Midbrain (tissue), 1 donor: ENCODE measurements around the gene MAPKBP1.

Source experiments
- DNase-seq: peaks from one replicate; lab custom pipeline; 2025; lab: John Stamatoyannopoulos, UW

MAPKBP1 gene

DNA sequence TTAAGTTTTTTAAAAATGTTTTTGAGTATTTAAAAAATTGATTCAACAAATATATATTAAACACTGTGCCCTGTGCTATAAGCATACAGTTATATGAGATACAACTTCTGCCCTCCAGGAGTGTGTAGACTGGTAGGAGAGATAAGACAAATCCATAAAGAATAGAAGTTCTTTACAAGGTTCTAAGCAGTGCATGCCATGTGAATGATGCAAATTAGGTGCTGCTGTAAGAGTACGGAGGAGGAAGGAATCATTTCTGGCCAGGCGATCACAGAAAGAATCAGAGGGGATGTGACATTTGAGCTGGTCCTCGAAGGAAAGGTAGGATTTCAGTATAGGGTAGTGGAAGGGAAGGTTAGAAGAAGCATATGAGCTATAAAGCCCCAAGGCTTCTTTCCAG, 14.0 kb downstream of the MAPKBP1 start:
- DNase-seq: no peak

GRCh38 chr15:41789236-41789635, 15.0 kb downstream of the MAPKBP1 start:
- no peak for DNase-seq

GRCh38 chr15:41789662-41790061, 15.4 kb downstream of the MAPKBP1 start:
- DNase-seq: no peak

- DNase-seq: no peak
These were observed 15.9 kb downstream of the MAPKBP1 start for GRCh38 chr15:41790169-41790568.

DNA sequence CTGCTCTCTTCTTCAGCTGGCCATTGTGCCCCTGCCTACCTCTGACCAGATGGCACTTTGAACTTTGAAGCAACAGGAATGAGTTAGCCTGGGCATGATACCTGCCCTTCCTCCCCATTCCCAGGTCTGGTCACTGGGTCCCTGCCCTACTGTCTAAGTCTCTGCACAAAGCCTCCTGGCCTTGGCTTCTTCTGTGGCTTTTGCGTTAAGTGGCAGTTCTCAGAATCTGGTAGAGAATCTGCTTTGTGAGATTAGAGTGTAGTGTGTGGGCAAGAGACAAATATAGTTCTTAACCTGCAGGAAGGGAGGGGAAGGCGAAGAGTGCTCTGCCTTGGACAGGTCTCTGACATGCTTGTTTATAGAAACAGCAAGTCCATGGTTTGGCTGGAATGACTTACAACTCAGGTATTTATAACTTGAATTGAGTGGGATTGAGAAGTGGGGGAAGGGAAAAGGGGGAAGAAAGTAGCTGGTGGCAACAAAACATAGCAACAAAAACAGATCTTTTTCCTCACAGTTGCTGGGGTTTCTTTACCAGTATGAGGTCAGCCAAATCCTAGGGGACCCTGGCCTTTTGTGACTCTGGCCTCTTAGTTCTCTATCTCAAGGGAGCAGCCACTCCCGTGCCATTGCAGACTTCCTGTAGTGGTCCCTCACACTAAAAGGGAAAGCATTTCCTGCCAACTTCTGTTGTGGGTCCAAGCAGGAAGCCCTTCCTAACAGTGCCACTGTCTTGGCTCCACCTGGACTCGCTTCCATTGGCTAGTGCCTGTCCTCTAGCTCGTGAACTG, 16.7 kb downstream of the MAPKBP1 start:
- no peak for DNase-seq

DNA sequence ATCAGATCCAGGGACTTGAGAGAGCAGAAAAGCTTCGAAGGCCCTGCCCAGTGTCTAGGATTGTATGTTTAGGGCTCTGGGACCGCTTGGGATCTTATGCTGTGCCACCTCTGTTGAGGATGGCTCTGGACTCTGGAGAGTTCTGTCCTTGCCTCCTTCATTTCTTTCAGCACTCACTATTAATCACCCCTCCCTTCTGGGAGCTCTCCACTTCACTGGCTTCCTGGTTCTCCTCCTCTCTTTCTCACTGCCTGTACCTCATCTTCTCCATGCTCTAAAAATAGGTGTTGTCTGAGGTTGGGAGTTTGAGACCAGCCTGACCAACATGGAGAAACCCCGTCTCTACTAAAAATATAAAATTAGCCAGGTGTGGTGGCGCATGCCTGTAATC, 17.3 kb downstream of the MAPKBP1 start:
- no peak for DNase-seq

DNA sequence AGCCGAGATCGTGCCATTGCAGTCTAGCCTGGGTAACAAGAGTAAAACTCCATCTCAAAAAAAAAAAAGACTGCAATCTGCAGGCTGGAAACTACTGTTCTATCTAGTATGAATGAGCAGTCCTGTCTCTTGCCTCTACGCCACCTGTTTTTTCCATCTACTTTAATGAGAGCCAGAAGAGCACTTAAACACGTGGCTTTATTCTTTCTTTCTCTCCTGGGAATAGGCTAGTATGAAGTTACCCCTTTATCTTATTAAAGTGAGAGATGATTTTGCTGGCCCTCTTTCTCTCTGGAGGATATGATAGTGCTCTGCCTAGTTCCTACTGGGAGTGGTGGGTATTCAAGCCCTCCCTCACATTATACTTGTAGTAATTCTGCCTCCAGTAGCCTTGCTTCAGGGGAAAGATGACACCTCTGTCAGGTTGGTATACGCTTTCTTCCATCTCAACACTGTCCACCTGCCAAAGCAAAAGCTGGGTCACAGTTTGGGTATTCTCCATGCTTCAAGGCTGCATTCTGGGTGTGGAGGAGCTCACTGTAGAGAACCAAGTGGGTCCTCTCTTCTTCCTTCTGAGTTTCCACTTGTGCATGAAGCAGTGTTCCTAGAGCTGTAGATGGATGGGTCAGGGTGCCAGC, 17.8 kb downstream of the MAPKBP1 start:
- DNase-seq: no peak

DNA sequence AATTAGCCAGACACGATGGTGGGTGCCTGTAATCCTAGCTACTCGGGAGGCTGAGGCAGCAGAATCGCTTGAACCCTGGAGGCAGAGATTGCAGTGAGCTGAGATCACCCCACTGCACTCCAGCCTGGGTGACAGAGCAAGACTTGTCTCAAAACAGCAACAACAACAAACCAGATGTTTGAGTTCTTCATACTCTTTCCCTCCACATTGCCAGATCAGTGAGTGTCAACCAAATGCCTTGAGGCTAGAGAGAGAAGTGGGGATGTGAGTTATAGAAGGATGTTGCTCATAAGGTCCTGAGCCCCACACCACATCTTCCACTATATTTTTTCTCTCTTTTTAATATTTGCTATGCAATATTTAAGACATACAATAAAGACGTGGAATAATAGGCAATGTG, 19.8 kb downstream of the MAPKBP1 start:
- no peak for DNase-seq

DNA sequence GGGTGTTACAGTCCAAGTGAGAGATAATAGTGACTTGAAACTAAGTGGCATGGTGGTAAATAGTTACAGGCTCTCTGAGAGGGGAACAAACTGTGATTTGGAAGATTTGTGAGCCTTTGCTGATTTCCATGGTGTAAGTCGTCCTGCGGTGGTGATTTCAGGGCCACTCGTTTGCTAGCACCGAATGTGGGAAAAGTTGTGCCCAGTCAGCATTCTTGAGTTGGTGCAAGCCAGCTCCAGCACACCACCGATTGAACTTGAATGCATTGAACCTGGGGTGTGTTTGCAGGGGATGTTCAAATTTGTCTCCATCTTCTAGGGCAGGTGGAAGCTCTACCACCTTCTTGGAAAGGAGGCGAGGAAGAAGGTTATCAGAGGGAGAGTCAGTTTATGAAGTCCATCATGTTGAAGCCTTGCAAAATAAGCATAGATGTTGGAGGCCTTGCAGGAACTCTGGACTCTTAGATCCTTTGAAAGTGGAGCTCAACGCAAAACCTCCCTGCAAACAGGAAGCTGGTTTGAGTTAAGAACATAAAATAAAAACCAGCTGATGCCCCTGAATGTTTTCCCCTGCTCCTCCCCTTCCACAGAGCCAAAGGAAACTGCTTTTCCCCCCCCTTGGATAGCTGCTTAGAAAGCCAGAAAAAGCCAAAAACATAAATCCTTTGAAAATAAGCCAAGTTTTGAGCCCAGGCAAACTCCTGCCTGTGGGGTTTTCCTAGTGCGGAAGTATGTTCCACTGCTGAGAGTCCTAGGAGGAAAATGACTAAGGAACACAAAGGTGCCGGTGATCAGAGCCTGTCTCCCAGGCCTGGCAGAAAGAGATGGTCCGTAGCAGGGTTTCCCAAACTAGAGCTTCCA, 21.9 kb downstream of the MAPKBP1 start:
- DNase-seq: no peak

GRCh38 chr15:41797201-41797944, 23.1 kb downstream of the MAPKBP1 start:
- DNase-seq: no peak

DNA sequence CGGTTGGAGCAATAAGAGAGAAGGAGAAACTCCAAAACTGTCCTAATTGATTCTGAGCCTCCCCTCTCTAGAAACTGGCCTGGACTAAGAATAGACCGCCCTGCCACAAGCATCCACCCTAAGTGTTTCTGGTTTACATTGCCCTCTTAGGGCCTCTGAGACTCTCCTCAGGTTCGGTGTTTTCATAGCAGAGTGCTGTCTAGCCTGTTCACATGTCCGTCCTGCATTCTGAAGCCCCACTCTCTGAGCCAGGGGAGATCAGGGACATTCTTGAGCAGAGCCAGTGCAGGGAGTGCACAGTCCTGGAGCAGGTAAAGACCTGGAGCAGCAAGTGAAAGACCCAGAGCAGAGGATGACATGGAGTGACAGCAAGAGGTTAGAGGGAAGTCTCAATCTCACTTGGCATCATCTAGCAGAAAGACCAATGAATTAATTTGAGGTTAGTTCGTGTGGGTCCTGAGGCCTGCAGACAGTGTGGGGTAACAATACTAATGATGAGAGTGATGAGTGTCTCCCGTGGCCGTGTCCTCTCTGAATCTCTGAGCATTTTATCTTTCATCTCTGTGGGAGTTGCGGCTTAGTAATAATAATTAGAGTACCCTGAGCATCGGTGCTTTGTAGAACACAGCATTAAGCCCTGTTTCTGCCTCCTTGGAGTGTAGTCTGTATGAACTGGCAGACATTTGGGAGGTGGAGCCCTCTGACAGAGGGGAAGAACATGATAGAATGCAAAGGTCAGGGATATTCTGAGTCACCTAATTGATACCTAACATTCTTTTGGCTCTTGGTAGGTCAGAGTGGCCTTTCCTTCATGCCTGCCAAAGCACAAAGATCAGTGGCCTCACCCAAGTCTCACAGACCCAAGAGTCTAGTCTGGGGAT, 24.6 kb downstream of the MAPKBP1 start:
- DNase-seq: no peak

DNA sequence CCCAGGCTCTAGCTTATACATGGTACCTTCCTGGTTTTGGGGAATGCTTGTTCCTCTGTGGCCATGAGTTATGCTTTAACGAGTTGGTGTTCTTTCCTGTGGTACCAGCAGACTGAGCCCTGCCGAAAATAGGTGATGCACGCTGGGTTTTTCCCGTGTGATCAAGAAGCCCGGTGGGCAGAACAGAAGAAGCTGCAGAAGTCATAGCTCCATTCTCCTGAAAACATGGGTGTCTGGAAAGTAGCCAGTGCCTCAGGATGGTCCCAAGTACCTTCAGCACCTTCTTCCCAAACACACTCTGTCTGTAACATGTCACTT, 25.2 kb downstream of the MAPKBP1 start:
- DNase-seq: no peak

DNA sequence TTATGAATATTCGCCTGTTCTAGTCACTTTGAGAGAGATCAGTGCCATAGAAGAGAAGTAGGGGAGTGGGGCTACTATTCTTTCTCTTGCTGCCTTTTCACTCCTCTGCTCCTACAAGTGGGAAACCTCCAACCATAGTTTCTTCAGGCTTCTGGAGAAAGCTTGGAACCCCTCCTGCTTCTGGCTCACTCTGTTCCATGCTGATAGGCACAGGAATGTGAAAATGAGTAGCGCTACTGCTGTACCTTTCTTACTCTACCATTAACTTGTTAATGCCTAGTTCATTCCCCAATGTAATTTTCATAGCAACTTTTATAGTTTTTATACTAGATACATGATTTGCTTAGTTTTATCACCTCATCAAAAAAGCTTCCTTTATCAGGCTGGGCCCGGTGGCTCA, 26.9 kb downstream of the MAPKBP1 start:
- DNase-seq: no peak

DNA sequence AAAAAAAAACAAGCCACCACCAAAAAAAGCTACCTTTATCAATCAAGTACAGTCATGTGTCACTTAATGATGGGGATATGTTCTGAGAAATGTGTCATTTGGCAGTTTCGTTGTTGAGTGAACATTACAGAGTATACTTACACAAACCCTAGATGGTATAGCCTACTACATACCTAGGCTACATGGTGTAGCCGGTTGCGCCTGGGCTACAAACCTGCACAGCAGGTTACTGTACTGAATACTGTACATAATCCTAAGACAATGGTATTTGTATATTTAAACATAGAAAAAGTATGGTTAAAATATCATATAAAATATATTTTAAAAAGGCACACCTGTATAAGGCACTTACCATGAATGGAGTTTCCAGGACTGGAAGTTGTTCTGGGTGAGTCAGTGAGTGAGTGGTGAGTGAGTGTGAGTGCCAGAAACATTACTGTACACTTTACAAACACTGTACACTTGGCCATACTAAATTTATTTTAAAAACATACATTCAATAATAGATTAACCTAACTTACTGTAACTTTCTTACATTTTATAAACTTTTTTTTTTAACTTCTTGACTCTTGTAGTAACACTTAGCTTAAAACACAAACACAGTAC, 27.7 kb downstream of the MAPKBP1 start:
- no peak for DNase-seq

DNA sequence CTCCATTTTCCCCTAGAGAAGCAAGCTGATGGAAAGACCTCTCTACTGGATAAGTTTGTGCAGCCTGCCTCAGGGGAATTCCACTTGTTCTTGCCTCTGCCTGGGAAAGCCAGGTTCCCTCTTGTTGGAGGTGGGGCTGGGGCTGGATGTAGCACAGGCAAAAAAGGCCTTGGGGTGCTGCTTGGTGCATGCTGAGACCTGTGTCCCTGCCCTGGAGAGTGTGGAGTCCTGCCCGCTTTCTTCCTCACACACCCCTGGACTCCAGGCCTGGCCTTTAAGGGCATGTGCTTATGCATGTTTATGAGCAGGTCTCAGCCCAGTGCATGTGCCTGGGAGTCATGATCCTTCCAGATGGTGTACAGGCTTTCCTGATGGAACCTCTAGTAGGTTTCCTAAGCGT, 30.1 kb downstream of the MAPKBP1 start:
- DNase-seq: no peak

DNA sequence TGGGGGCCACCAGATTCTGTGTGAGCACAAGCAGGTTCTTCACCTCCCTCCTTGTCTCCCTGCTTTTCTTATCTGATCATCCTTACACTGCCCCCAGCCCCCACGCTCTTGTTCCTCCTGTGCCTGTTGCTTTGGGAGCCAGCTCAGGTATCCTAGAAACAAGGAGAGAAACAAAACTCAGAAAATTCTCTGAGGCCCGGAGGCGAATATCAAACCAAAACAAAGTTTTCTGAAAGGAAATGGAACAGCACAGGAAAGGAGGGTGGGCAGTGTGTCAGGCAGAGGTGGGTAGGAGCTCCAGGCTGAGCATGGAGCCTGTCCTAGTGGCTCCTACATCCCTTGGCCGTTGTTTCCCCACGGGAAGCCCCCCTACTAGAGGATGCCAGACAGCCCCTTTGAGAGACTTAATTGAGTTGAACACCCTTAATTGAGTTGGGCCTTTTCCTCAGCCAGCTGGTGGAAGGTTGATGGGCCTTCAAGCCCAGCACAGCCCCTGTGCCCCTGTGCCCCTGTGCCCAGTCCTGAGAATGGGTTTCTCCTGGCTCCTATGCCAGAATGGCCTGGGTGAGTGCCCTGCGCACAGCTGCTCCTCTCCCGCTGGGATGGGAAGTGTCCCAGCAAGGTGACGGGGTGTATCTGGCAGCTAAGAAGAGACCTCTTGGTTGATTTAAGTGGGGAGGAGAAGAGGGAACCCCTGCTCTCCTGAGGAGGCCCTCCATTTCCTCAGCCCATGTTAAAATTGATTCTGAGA, 30.8 kb downstream of the MAPKBP1 start:
- no peak for DNase-seq

DNA sequence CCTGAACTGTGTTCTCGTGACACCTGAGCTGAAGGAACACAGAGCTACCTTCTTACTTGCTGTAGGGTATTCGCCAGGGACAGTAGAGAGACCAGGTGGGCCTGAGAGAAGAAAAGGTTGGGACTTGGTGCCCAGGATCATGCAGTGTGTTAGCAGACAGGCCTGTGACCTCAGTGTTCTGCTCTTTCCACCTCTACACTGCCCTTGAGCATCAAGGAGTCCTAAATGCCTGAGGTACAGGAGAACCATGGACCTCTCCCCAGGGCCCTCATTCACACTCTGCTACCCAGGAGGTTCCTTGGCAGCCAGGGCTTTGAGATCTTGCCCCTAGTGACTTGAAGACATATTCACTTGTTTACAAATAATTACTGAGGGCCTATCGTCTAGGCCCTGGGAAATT, 31.4 kb downstream of the MAPKBP1 start:
- DNase-seq: no peak

- no peak for DNase-seq
These were observed 32.3 kb downstream of the MAPKBP1 start for GRCh38 chr15:41806291-41807181.

DNA sequence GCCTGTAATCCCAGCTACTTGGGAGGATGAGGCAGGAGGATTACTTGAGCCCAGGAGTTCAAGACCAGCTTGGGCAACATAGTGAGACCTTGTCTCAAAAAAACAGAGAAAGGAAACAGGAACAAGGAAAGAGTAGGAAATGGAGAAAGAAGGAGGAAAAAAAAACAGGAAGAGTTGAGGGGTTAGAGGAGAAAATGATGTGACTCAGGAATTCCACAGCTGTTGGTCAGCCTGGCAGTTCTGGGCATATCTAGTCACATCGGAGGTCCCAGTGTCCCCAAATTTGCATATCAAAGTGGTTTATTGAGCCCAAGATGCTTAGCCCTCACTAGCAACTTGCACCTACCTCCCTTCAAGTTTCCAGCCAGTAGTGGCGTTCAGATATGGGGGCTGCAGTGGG, 34.8 kb downstream of the MAPKBP1 start:
- no peak for DNase-seq
